Activated CD4-positive, alpha-beta T cell treated with anti-CD3 and anti-CD28 coated beads for 1 hour (primary cell): Measurements from ENCODE around the gene TMEM176A.

Source experiments
- DNase-seq: peaks from one replicate; pipeline ENCODE4 v3.0.0-alpha.2; 2020

The TMEM176A gene

GRCh38 chr7:150820148-150820547 lies 19.6 kb downstream of the TMEM176A start:
- no peak for DNase-seq

DNA sequence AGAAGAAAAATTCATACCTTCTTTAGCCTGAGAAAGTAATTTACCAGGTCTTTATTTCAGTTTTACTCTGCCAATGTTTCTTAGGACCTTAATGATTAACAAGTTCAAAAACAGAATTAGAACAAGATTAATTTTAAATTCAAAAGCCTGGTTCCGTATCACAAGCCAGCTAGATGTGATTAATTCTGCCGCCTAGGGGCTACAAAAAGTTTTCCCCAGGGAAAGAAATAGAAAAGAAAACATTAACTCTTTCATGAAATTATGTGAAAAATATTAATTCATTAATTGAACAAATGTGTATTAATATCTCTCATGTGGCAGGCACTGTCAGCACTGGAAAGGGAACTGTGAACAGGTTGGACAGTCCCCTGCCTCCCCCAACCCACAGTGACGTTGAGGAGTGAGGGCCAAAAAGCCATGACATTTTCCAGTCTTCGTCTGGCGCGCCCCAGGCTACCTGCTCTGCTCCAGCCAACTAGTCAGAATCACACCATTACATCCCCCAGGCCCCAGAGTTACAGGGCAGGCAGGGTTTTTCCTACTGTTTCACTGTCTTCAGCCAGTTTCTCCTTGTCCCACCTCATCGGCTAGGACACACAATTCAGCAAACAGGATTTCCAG lies 20.1 kb downstream of the TMEM176A start:
- no peak for DNase-seq

- no peak for DNase-seq
Observed at GRCh38 chr7:150823043-150823442, 22.5 kb downstream of the TMEM176A start.

DNA sequence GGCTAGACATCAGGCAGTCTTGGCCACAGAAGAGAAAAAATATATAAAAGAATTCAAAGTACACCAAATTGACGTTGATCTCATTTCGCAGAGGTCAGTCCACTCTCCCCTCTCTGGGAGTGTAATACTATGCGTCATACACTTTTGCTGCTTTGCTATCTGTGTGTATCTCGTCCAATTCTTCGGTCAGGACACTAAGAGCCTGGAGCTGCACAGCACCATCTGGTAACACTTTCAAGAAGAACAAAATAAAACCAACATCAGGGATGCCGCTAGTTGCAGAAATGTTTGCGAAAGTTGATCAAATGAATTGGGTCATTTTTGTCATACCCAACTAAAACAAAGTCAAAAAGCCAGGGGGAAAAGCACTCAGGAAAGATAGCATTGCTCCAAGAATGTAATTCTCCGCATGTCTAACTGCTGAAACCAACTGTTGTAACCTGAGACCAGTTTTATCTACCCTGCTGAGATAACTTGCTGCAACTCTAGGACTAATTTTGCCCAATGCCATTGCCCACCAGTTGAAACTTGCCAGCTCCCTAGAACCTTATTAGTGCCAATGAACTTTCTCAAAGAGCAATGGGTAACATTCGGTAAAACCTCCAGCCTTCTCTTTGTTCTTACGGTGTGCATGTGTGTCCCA lies 23.0 kb downstream of the TMEM176A start:
- no peak for DNase-seq

- no peak for DNase-seq
Observed at GRCh38 chr7:150824379-150825177, 24.0 kb downstream of the TMEM176A start.

- no peak for DNase-seq
Observed at GRCh38 chr7:150826061-150826849, 25.7 kb downstream of the TMEM176A start.

- no peak for DNase-seq
Observed at GRCh38 chr7:150828384-150828783, 27.8 kb downstream of the TMEM176A start.

GRCh38 chr7:150829426-150829825 lies 28.9 kb downstream of the TMEM176A start:
- no peak for DNase-seq

GRCh38 chr7:150830937-150831336 lies 30.4 kb downstream of the TMEM176A start:
- DNase-seq: no peak

DNA sequence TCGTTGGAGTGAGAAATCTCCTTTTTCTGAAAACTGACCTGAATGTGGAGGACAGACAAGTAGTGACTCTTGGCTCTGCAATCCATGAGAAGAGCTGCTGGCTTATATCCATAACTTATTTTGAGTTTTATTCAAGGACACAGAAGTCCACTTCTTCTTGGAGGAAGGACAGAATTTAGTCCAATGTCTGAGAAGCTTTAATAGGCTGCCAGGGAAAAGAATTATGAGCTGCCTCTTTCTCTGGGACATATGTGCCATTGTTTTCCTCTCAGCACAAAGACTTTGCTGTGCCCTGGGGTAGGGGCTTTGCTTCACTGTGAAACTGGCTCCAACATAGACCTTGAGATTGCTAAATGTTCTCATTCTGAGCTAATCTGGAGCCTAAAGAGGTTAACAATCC lies 31.3 kb downstream of the TMEM176A start:
- no peak for DNase-seq

- DNase-seq: no peak
Observed at GRCh38 chr7:150835019-150835418, 34.5 kb downstream of the TMEM176A start.

- DNase-seq: no peak
Observed at GRCh38 chr7:150835702-150836280, 35.2 kb downstream of the TMEM176A start.

- DNase-seq: no peak
Observed at GRCh38 chr7:150838965-150839650, 38.5 kb downstream of the TMEM176A start.

- DNase-seq: no peak
Observed at GRCh38 chr7:150842018-150842417, 41.4 kb downstream of the TMEM176A start.

DNA sequence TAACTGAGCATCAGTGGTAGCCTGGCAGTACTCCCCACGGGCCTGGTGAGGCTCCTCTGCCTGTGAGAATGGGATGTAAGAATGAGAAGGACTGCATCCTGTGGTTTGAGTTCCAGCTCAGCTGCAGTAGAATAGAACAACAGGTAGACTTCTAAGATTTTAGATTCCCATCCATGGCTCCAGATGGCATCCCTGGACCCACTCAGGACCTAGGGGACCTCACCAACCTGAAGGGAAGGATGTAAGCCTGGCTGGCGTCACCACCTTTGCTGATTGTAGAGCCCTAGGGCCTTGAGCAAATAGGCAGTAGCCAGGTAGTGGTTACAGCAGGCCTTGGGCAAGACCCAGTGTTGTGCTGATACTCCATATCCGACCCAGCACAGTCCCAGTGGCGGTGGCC lies 42.1 kb downstream of the TMEM176A start:
- no peak for DNase-seq

DNA sequence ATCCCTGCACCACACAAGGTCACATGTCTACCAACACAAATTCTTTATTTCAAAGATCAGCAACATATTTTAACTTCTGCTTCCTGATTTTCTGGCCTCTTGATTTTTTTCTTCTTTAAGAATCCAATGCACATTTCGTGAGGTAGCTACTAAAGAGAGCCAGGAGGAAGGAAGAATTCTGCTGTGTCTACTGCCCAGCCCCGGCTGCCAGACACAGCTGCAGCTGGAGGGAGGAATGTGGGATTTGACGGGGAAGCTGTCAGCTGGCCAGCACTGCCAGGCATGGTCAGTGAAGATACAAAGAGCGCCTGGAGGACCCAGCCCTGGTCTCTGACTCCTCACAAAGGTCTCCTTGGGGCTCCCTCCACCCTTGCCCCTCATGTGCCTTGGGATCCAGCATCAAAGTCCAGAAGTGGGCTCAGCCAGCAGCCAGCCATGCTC lies 44.9 kb downstream of the TMEM176A start:
- DNase-seq: no peak

- DNase-seq: no peak
Observed at GRCh38 chr7:150846291-150847115, 45.9 kb downstream of the TMEM176A start.

DNA sequence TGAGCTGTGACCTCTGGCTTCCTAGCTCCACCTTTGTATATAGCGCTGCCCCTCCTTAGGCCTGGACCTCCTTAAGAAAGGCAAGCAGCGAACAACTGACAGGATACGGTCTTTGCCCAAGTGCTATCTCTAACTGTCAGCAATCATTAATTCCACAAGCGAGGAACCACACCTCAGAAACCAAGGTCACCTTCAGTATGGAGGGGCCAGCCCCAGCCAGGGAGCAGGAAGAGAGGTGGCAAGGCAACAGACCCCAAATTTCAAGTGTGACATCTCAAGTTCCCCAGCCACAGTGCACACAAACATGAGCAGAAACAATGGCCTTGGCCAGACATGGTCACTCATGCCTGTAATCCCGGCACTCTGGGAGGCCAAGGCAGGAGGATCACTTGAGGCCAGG lies 47.0 kb downstream of the TMEM176A start:
- no peak for DNase-seq

- no peak for DNase-seq
Observed at GRCh38 chr7:150848111-150848510, 47.5 kb downstream of the TMEM176A start.

- no peak for DNase-seq
Observed at GRCh38 chr7:150848561-150849115, 48.1 kb downstream of the TMEM176A start.

- DNase-seq: no peak
Observed at GRCh38 chr7:150849204-150849775, 48.7 kb downstream of the TMEM176A start.
